GM18505 (cell line): ENCODE data around the gene CDK5.
"Not testable (repeated sequence)": the region's sequence is repeated elsewhere in the genome, so short reads cannot be mapped to it uniquely, and the experiment has no call there.

Experiments used
- ATAC-seq: cut with Tn5 transposase; IDR thresholded peaks from one replicate; pipeline ENCODE4 v1.9.1; 2021; ENCODE audit not compliant: unreplicated experiment
- POLR2A ChIP-seq: IDR thresholded peaks from 4 replicates; pipeline ENCODE4 v1.6.1; 2011; ENCODE audit warnings: borderline replicate concordance; ENCODE audit not compliant: insufficient read depth, insufficient read length; ENCODE audit errors: extremely low read depth

CDK5 gene

DNA sequence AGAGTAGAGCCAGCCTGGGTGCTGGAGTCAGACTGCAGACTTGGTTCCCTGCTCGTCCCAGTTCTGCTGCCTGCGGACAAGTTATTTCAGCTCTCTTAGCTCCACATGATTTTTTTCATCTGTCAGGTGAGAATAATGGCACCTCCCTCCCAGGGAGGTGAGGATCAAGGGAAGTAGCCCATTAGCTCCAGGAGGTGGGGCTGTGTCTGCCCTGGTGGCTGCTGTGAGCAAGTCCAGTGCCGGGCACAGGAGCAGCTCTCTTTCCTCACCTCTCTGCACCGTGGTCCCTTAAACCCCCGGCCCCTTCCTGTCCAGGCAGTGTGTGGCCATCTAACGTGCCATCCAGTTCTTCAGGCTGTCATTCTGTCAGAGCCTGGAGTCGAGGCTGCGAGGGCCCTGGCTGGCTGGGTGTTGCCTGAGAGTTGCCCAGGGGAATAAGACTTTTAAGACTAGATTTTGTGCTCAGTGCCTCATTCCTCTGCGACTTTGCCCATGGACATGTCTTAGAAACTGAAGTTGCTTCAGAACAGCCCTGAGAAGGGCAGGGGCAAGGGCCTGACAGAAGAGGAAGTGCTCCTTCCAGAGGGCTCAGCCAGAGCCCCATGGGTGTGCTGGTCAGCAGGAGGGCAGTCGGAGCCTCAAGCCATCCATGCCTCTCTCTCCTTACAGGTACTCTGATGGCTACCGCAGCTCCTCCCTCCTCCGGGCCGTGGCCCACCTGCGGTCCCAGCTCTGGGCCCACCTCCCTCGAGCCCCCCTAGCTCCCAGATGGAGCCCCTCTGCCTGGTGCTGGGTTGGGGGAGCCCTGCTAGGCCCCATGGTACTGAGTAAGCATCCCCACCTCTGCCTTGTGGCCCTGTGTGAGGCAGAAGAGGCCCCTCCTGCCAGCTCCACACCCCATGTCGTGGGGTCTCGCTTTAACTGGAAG is 24.5 kb downstream of the CDK5 start:
- no peak for ATAC-seq
- TF ChIP-seq POLR2A, result no peak

DNA sequence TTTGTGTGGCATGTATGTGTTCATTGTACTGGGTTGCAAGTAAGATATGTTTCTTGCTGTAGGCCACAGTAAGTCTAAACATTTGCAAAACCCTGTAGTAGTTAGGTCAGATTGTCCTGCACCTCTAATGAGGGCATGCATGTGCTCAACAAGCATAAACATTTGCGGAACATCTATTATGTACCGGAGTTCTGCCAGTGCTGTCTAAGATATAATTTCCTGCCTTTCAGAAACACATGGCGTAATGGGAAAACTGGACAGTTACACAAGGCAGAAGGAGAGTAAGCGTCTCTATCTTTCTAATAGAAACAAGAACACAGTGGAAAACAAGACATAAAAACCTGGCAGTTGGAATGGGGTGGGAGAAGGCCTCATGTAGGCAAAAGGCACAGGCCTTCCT is 26.7 kb downstream of the CDK5 start:
- TF ChIP-seq POLR2A, result no peak
- ATAC-seq, result no peak

DNA sequence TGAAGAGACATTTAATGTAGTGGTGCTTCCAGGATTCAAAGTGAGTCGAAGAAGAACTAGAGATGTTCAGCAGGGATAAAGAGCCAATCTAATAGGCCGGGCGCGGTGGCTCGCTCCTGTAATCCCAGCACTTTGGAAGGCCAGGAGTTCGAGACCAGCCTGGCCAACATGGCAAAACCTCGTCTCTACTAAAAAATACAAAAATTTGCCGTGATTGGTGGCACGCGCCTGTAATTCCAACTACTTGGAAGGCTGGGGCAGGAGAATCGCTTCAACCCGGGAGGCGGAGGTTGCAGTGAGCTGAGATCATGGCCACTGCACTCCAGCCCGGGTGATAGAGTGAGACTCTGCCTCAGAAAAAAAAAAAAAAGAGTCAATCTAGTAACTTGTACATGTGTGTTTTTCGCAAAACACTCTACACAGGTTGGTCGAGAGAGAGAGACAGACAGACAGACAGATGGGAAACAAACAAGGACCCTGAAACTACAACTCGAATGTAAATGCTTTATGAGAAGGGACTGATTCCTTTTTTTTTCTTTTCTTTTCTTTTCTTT is 28.7 kb downstream of the CDK5 start:
- ATAC-seq, result no peak
- TF ChIP-seq POLR2A, result no peak

DNA sequence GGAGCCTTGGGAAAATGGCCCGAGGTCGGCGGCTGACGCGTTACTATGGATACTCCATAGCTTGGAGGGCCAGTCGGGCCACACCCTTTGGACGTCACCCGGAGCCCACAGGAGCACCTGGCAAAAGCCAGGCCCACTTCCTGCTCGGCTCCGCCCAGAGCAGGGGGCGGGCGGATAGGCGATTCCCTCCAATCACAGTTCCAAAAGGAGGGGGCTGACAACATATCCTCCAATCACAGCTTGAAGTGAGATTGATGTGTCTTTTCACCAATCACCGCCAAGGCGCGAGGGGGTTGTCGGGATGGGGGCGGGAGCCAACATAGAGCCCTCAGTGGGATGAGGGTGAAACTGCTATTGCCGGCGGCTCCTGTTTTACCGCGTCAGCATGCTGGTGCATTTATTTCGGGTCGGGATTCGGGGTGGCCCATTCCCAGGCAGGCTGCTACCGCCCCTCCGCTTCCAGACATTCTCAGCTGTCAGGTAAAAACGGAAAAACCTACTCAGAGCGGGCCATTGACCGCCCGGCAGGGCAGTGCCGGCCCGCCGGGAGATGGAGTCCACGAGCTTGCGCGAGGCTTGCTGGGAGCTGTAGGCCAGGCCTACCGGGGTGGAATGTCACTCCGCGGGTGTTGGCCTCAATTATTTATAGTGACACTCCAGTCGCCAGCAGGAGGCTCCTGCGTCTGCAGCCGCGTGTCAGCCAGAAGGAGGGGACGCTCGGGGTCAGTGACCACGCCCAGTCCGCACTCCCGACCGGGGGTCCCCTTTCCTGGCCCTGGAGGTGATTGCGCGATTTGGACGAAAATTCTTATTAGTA is 29.4 kb downstream of the CDK5 start, which contains the start of gene ABCB8:
TSS of gene ABCB8 (plus strand) at position 320 of the 817 bp plus-strand sequence. CDS start at position 386, 66 bp downstream.
- peak; percentile 95 for ATAC-seq
- peak; percentile 66 for TF ChIP-seq POLR2A

DNA sequence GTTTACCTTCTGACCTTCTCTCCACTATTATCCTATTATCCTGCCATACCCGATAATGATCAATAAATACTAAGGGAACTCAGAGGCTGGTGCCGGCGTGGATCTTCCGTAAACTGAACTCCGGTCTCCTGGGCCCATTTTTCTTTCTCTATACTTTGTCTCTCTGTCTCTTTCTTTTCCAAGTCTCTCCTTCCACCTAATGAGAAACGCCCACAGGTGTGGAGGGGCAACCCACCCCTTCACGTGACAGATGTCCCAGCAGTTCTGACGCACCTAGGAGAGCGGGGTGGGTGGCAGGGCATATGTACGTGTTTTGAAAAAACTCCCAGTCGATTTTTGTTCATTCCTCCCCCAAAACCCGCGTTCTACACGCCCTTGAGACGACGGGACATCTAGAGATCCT is 30.0 kb downstream of the CDK5 start:
- peak; percentile 6 for ATAC-seq

DNA sequence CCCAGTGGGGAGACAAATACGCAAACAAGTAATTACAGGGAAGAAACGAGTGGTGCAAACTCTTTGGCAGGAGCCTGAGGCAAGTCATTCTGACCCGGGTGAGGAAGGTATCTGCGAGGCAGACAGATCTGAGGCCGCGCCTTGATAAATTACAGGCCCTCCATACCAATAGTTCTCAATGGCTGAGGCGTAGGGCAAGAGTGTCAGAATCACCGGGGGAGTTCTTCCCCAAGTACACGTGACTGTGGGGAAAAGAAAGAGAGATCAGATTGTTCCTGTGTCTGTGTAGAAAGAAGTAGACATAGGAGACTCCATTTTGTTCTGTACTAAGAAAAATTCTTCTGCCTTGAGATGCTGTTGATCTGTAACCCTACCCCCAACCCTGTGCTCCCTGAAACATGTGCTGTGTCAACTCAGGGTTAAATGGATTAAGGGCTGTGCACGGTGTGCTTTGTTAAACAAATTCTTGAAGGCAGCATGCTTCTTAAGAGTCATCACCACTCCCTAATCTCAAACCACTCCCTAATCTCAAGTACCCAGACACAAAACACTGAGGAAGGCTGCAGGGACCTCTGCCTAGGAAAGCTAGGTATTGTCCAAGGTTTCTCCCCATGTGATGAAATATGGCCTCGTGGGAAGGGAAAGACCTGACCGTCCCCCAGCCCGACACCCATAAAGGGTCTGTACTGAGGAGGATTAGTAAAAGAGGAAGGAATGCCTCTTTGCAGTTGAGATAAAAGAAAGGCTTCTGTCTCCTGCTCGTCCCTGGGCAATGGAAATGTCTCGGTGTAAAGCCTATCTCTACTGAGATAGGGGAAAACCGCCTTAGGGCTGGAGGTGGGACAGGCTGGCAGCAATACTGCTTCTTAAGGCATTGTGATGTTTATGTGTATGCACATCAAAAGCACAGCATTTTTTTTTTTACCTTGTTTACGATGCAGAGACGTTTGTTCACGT is 30.6 kb downstream of the CDK5 start:
- not testable (repeated sequence) for ATAC-seq

DNA sequence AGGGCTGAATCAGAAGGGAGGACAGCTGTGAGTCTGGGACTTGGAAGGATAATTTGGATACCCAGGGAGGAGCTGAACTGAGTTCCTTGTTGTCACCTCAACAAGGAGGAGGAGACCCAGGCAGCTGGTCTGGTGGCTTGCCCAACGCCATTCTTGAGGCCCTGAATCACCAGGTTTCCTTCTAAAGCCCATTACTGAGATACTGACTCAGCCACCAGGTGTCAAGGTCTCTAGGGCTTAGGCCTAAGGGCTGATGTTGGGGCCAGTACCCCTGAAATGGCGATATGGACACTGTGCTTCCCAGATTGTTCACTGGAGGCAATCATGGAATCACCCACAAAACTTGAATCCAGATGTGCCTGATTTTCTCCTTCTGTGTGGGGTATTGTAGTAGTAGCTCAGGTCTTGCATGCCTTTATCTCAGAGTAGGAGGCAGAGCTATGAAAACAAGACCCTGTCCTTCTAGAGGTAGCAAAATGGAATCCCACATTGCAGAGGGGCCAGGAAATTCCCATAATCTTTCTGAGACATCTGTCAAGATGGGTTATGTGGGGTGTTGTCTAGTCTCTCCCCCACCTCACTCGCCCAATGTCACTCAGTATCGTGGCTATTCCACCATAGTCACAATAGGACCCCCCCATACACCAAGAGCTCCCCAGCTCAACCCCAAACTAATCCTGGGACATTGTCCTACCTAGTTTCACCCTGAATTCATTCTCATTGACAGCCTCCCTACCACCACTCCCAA is 31.6 kb downstream of the CDK5 start:
- no peak for ATAC-seq

DNA sequence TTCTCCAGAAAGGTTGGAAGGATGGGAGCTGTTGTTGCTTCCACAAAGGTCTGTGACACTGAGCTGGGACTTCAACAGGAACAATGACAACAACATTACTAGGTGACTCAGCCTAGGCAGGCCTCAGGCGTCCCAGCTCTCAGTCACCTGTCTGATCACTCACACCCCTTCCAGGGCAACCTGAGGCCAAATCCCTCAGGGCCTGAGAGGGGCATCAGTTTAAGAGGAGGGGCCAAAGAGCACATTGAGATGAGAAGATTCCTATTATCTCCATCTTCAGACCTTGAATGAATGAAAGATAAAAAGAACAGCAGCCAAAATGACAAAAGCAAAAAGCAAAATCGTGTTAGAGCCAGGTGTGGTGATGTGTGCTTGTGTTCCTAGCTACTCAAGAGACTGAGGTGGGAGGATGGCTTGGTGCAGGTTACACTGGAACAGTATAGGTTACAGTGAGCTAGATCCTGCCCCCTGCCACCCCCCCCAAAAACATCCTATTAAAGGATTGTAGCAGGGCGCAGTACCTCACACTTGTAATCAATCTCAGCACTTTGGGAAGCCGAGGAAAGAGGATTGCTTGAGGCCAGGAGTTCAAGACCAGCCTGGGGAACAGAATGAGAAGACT is 33.2 kb downstream of the CDK5 start, which contains the start of gene ATG9B:
TSS of gene ATG9B (minus strand) at position 60 of the 622 bp plus-strand sequence. CDS start 71 bp downstream, outside the sequence.
- no peak for TF ChIP-seq POLR2A
- no peak for ATAC-seq

More for the DNA sequence above, 31.6 kb downstream of the CDK5 start:
- no peak for TF ChIP-seq POLR2A

DNA sequence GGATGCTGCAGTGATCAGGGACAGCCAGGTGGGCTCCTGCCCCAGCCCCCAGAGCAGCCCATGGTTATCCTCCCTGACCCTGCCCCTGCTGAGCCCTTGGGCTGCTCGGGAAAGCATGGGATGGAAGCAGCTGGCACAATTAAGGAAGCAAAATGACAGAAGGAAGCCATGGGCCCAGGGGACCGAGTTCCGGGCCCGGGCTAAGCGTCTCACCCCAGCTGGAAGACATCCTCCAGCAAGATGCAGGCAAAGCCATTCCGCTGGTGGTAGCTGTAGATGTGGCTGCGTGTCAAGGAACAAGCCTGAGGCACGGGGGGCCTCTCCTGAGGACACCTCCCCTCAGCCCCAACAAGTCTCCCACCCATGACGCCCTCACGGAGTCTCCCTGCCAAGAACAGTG is 34.5 kb downstream of the CDK5 start:
- TF ChIP-seq POLR2A, result no peak
- no peak for ATAC-seq

DNA sequence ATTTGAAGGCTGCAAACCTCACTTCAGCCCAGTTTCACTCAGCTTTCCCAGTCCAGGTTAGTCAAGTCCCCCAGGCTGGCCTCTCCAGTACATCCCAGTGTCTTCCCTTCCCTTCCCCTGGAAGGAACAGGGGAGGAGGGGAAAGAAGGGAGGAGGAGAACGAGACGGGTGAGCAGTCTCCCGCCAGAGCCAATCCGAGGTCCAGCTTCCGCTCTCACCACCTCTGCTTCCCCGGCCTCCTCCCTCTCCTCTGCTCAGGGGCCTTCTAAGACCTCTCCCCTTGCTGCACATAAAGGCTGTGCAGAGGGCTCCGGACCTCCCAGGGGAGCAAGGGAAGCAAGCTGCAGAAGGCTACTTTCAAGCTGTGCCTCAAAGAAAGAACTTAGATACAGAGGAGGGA is 37.5 kb downstream of the CDK5 start:
- TF ChIP-seq POLR2A, result no peak
- no peak for ATAC-seq

DNA sequence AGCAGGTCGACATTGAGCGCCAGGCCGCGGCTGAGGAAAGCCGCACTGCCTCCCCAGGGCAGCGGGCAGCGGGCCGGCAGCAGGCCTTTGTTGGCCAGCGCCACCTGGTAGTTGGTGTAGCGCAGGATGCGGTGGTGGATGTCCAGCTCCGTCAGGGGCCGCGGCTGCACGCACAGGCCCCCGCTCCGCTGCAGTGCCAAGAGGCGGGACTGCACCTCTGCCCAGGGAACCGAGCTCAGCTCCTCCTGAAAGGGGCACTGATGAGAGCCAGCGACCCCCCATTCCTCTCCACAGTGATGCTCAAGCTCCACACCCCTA is 38.6 kb downstream of the CDK5 start:
- ATAC-seq, result no peak
- TF ChIP-seq POLR2A, result no peak

DNA sequence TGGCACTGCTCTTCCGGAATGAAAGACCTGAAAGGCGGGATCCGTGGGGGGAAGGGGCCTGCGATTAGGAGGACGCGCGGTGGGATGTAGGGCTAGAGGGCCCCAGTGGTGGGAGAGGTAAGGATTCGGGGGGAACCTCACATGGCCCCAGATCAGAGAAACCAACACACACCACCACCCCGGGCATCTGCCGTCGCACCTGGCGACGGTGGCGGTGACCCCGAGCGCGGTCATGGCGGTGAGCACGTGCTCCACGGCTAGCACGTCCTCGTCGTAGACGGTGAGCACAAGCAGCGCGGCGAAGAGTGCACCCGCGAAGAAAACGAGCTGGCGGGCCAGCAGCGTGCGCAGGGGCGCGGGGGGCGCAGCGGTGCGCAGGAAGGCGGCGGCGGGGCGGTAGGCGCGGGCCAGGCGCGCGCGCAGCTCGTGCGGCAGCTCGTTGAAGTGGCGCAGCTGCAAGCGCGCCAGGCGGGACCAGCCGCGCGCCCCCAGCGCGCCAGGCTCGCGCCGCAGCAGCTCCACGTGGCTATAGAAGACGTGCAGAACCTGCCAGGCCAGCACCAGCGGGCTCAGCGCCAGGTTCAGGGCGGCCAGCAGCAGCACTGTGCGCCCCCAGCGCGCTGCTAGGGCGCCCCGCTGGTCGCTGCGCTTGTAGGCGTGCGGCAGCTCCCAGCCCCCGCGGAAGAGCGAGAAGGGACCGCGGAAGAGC is 39.1 kb downstream of the CDK5 start:
- ATAC-seq, result peak; percentile 10
- TF ChIP-seq POLR2A, result no peak
